T-helper 1 cell (primary cell): Measurements from ENCODE around the gene RBM45.
A peak's percentile ranks its signal among the peaks of the same experiment; 100 is the strongest.
"Not testable (repeated sequence)": the region's sequence is repeated elsewhere in the genome, so short reads cannot be mapped to it uniquely, and the experiment has no call there.

Source experiments
- DNase-seq, 5 donors: peaks; one replicate each; pipeline ENCODE4 v3.0.0-alpha.2; 2012 to 2020

The RBM45 gene

GRCh38 chr2:178109813-178110212, 2.4 kb upstream of the RBM45 start:
- DNase-seq: peak in 1 of 5 donors; percentile 40

- DNase-seq: no peak
These were observed 1.6 kb upstream of the RBM45 start for GRCh38 chr2:178110681-178111080.

- no peak for DNase-seq
These were observed 494 bp upstream of the RBM45 start for GRCh38 chr2:178111743-178112142.

GRCh38 chr2:178114462-178114861, 2.2 kb downstream of the RBM45 start:
- peak in 1 of 5 donors; percentile 41 for DNase-seq

GRCh38 chr2:178115271-178115670, 3.0 kb downstream of the RBM45 start:
- DNase-seq: no peak

GRCh38 chr2:178117725-178118124, 5.5 kb downstream of the RBM45 start:
- no peak for DNase-seq

GRCh38 chr2:178119179-178119922, 7.1 kb downstream of the RBM45 start:
- DNase-seq: no peak

GRCh38 chr2:178123163-178123562, 10.9 kb downstream of the RBM45 start:
- DNase-seq: no peak

- DNase-seq: no peak
These were observed 12.9 kb downstream of the RBM45 start for GRCh38 chr2:178125125-178125524.

GRCh38 chr2:178125862-178126261, 13.6 kb downstream of the RBM45 start:
- no peak for DNase-seq

GRCh38 chr2:178128836-178129630, 16.8 kb downstream of the RBM45 start:
- DNase-seq: no peak

- no peak for DNase-seq
These were observed 24.2 kb downstream of the RBM45 start for GRCh38 chr2:178136321-178137025.

GRCh38 chr2:178142274-178143065, 30.2 kb downstream of the RBM45 start:
- no peak for DNase-seq

- no peak for DNase-seq
These were observed 31.2 kb downstream of the RBM45 start for GRCh38 chr2:178143481-178143880.

GRCh38 chr2:178152033-178152432, 39.8 kb downstream of the RBM45 start:
- no peak for DNase-seq

GRCh38 chr2:178152542-178152941, 40.3 kb downstream of the RBM45 start:
- no peak for DNase-seq

- DNase-seq: no peak
These were observed 40.7 kb downstream of the RBM45 start for GRCh38 chr2:178152977-178153376.

GRCh38 chr2:178153878-178154277, 41.6 kb downstream of the RBM45 start:
- DNase-seq: not testable (repeated sequence)

GRCh38 chr2:178155524-178155923, 43.3 kb downstream of the RBM45 start:
- no peak for DNase-seq

GRCh38 chr2:178157574-178157973, 45.3 kb downstream of the RBM45 start:
- DNase-seq: no peak

- no peak for DNase-seq
These were observed 47.7 kb downstream of the RBM45 start for GRCh38 chr2:178159966-178160365.

- DNase-seq: no peak
These were observed 48.4 kb downstream of the RBM45 start for GRCh38 chr2:178160601-178161000.

- DNase-seq: no peak
These were observed 51.2 kb downstream of the RBM45 start for GRCh38 chr2:178163395-178163794.
